ENCODE measurements around the gene MYT1. TPM values are rescaled to one million over a fixed set of nuclear protein-coding genes. Genes with fewer than 3 reads are reported as not detected.

Gene MYT1
- total RNA-seq, 1 donor from 2014 or later = not detected

GRCh38 chr20:64155258-64156135 lies 8.8 kb upstream of the MYT1 start:
- no peak for DNase-seq
- no peaks in the 10 kb centered on the region for H3K27me3 Mint-ChIP-seq
- no peak overlapping the region for H3K4me3 Mint-ChIP-seq
- no peaks in the 10 kb centered on the region for H3K9me3 Mint-ChIP-seq
- H3K36me3 Mint-ChIP-seq (ENCODE audit: low read depth) = no peaks in the 10 kb centered on the region
- no peaks in the 10 kb centered on the region for H3K4me1 Mint-ChIP-seq
- no peak overlapping the region for H3K27ac Mint-ChIP-seq
- intact Hi-C loops (cut with micrococcal nuclease) = no loop called here

- H3K4me1 Mint-ChIP-seq = no peaks in the 10 kb centered on the region
Measured at GRCh38 chr20:64156136-64156885, 7.9 kb upstream of the MYT1 start.

GRCh38 chr20:64156886-64157875 lies 7.1 kb upstream of the MYT1 start:
- H3K36me3 Mint-ChIP-seq (ENCODE audit: low read depth) = no peaks in the 10 kb centered on the region
- H3K4me1 Mint-ChIP-seq = no peaks in the 10 kb centered on the region
- intact Hi-C loops (cut with micrococcal nuclease) = no loop called here
- H3K27me3 Mint-ChIP-seq = peaks cover 15% of the 10 kb centered on the region
- H3K27ac Mint-ChIP-seq = no peak overlapping the region
- no peak overlapping the region for H3K4me3 Mint-ChIP-seq
- no peaks in the 10 kb centered on the region for H3K9me3 Mint-ChIP-seq
- no peak for DNase-seq

More at GRCh38 chr20:64156136-64156885, 7.9 kb upstream of the MYT1 start:
- no peak overlapping the region for H3K4me3 Mint-ChIP-seq
- H3K36me3 Mint-ChIP-seq (ENCODE audit: low read depth) = no peaks in the 10 kb centered on the region
- no peak overlapping the region for H3K27ac Mint-ChIP-seq
- H3K27me3 Mint-ChIP-seq = peaks cover 6% of the 10 kb centered on the region
- no peaks in the 10 kb centered on the region for H3K9me3 Mint-ChIP-seq
- DNase-seq = no peak
- intact Hi-C loops (cut with micrococcal nuclease) = no loop called here

GRCh38 chr20:64157878-64158277 lies 6.4 kb upstream of the MYT1 start:
- H3K9me3 Mint-ChIP-seq = no peaks in the 10 kb centered on the region
- no peak for DNase-seq
- intact Hi-C loops (cut with micrococcal nuclease) = no loop called here
- H3K4me3 Mint-ChIP-seq = no peak overlapping the region
- H3K4me1 Mint-ChIP-seq = no peaks in the 10 kb centered on the region
- no peaks in the 10 kb centered on the region for H3K36me3 Mint-ChIP-seq (ENCODE audit: low read depth)
- H3K27me3 Mint-ChIP-seq = peaks cover 21% of the 10 kb centered on the region
- no peak overlapping the region for H3K27ac Mint-ChIP-seq

GRCh38 chr20:64158346-64159285 lies 5.6 kb upstream of the MYT1 start:
- no peak overlapping the region for H3K4me3 Mint-ChIP-seq
- intact Hi-C loops (cut with micrococcal nuclease) = no loop called here

GRCh38 chr20:64159286-64159680 lies 5.0 kb upstream of the MYT1 start:
- H3K36me3 Mint-ChIP-seq (ENCODE audit: low read depth) = no peaks in the 10 kb centered on the region
- H3K27me3 Mint-ChIP-seq = peaks cover 33% of the 10 kb centered on the region
- H3K27ac Mint-ChIP-seq = no peak overlapping the region
- no peaks in the 10 kb centered on the region for H3K4me1 Mint-ChIP-seq
- no peaks in the 10 kb centered on the region for H3K9me3 Mint-ChIP-seq
- intact Hi-C loops (cut with micrococcal nuclease) = no loop called here
- no peak for DNase-seq
- H3K4me3 Mint-ChIP-seq = no peak overlapping the region

More at GRCh38 chr20:64158346-64159285, 5.6 kb upstream of the MYT1 start:
- Mint-ChIP-seq H3K36me3 (ENCODE audit: low read depth) (no peaks in the 10 kb centered on the region), H3K27me3 (peaks cover 28% of the 10 kb centered on the region), H3K4me1 (no peaks in the 10 kb centered on the region), H3K9me3 (no peaks in the 10 kb centered on the region), H3K27ac (no peak overlapping the region)
- no peak for DNase-seq

- no peak overlapping the region for H3K4me3 Mint-ChIP-seq
- DNase-seq = no peak
- peaks cover 34% of the 10 kb centered on the region for H3K27me3 Mint-ChIP-seq
- no peak overlapping the region for H3K27ac Mint-ChIP-seq
- no peaks in the 10 kb centered on the region for H3K4me1 Mint-ChIP-seq
- H3K36me3 Mint-ChIP-seq (ENCODE audit: low read depth) = no peaks in the 10 kb centered on the region
- intact Hi-C loops (cut with micrococcal nuclease) = no loop called here
- H3K9me3 Mint-ChIP-seq = no peaks in the 10 kb centered on the region
Measured at GRCh38 chr20:64159711-64160110, 4.5 kb upstream of the MYT1 start.

GRCh38 chr20:64160118-64160517 lies 4.1 kb upstream of the MYT1 start:
- peaks cover 34% of the 10 kb centered on the region for H3K27me3 Mint-ChIP-seq
- H3K9me3 Mint-ChIP-seq = no peaks in the 10 kb centered on the region
- no peak for DNase-seq
- no peaks in the 10 kb centered on the region for H3K36me3 Mint-ChIP-seq (ENCODE audit: low read depth)
- intact Hi-C loops (cut with micrococcal nuclease) = no loop called here
- no peaks in the 10 kb centered on the region for H3K4me1 Mint-ChIP-seq
- no peak overlapping the region for H3K27ac Mint-ChIP-seq
- H3K4me3 Mint-ChIP-seq = no peak overlapping the region

GRCh38 chr20:64160526-64161355 lies 3.5 kb upstream of the MYT1 start:
- no peak overlapping the region for H3K27ac Mint-ChIP-seq
- H3K27me3 Mint-ChIP-seq = peaks cover 34% of the 10 kb centered on the region
- H3K9me3 Mint-ChIP-seq = no peaks in the 10 kb centered on the region
- H3K4me3 Mint-ChIP-seq = no peak overlapping the region
- no peaks in the 10 kb centered on the region for H3K36me3 Mint-ChIP-seq (ENCODE audit: low read depth)
- intact Hi-C loops (cut with micrococcal nuclease) = no loop called here
- no peak for DNase-seq
- H3K4me1 Mint-ChIP-seq = no peaks in the 10 kb centered on the region

GRCh38 chr20:64161356-64162238 lies 2.7 kb upstream of the MYT1 start:
- DNase-seq = peak; percentile 76
- Mint-ChIP-seq H3K36me3 (ENCODE audit: low read depth) (no peaks in the 10 kb centered on the region), H3K4me1 (no peaks in the 10 kb centered on the region), H3K27ac (no peak overlapping the region), H3K4me3 (no peak overlapping the region), H3K27me3 (peaks cover 34% of the 10 kb centered on the region), H3K9me3 (no peaks in the 10 kb centered on the region)
- intact Hi-C loops (cut with micrococcal nuclease) = no loop called here

- H3K27ac Mint-ChIP-seq = no peak overlapping the region
- H3K4me1 Mint-ChIP-seq = no peaks in the 10 kb centered on the region
- no peaks in the 10 kb centered on the region for H3K9me3 Mint-ChIP-seq
- no peak for DNase-seq
- peaks cover 34% of the 10 kb centered on the region for H3K27me3 Mint-ChIP-seq
- H3K4me3 Mint-ChIP-seq = no peak overlapping the region
- no peaks in the 10 kb centered on the region for H3K36me3 Mint-ChIP-seq (ENCODE audit: low read depth)
- intact Hi-C loops (cut with micrococcal nuclease) = no loop called here
Measured at GRCh38 chr20:64162239-64162910, 1.9 kb upstream of the MYT1 start.
